Suprapubic skin (tissue), 4 donors: ENCODE measurements around the gene SMIM5. TPM values are rescaled to one million over a fixed set of nuclear protein-coding genes. Genes with fewer than 3 reads are reported as not detected.

Experiments
- DNase-seq, 2 donors: peaks; one replicate each; pipeline ENCODE4 v3.0.0-alpha.2; 2019; ENCODE audit warnings: low spot score in 2 of 2
- H3K27ac ChIP-seq: fragments of 200-600 bp; sonication (generic); one replicate; pipeline ENCODE4 v1.5.1; 2019
- H3K27me3 ChIP-seq: fragments of 200-600 bp; sonication (generic); one replicate; pipeline ENCODE4 v1.5.1; 2019
- H3K36me3 ChIP-seq: fragments of 200-600 bp; sonication (generic); one replicate; pipeline ENCODE4 v1.5.1; 2019
- H3K4me1 ChIP-seq: fragments of 200-600 bp; sonication (generic); one replicate; pipeline ENCODE4 v1.5.1; 2019
- H3K4me3 ChIP-seq: fragments of 200-600 bp; sonication (generic); one replicate; pipeline ENCODE4 v1.5.1; 2019; ENCODE audit warnings: mild to moderate bottlenecking
- H3K9me3 ChIP-seq: fragments of 200-600 bp; sonication (generic); one replicate; pipeline ENCODE4 v1.5.1; 2019
- EP300 ChIP-seq: sonication (generic); formaldehyde crosslinking; IDR thresholded peaks from one replicate; pipeline ENCODE4 v1.6.1; 2017; ENCODE audit warnings: antibody characterized with exemption
- POLR2A ChIP-seq, 2 donors: fragments of 450-650 bp; IDR thresholded peaks; one replicate each; pipeline ENCODE4 v1.6.1; 2017; ENCODE audit warnings: antibody characterized with exemption in 2 of 2, mild to moderate bottlenecking in 2 of 2, moderate library complexity in 2 of 2
- POLR2AphosphoS5 ChIP-seq, 3 donors: sonication (generic); formaldehyde crosslinking; IDR thresholded peaks; one replicate each; pipeline ENCODE4 v1.6.1; 2017; ENCODE audit warnings: antibody characterized with exemption in 3 of 3
- WGBS: methylation state at CpG from one replicate; pipeline ENCODE4 v1.1.5; 2018; 5-methylcytosine and 5-hydroxymethylcytosine counted together
- total RNA-seq, 4 donors: library from RNA; depleted of rRNA; stranded (reverse); fragments of >200 nt; gene quantifications; one replicate each; pipeline ENCODE4 v1.1.0, GENCODE V29; 2016
- TF ChIP-seq, protein P1 (sequence below), 2 donors: fragments of 200-600 bp in 1 of 2; fragments of 450-650 bp in 1 of 2; sonication (generic) in 1 of 2; IDR thresholded peaks; one replicate each; pipeline ENCODE4 v1.5.1; 2016 to 2019; ENCODE audit warnings: antibody characterized with exemption in 2 of 2, mild to moderate bottlenecking in 1 of 2, moderate library complexity in 1 of 2

Gene SMIM5
- total RNA-seq, 4 donors from 2014 or later = 1.7 to 11.8 (median 8.6) TPM

DNA sequence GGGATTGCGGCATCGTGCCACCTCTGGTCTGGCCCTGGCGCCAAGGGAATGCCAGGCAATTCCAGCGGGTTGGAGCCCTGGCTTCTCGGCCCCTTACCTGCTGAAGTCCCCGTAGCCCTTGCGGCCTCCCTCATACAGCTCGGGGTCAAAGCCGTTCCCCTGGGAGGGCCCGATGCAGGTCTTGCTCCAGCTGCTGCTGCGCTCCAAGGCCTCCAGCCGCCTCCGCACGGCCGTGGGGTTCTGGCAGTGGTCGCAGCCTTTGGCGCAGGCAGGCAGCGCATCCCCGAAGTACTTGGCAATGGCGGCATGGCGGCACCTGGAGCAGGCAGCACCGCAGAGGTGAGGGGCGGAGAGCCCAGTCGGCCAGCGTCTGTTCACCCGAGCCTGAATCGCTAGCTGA lies 1.9 kb upstream of the SMIM5 start:
- TF ChIP-seq, protein P1, sequence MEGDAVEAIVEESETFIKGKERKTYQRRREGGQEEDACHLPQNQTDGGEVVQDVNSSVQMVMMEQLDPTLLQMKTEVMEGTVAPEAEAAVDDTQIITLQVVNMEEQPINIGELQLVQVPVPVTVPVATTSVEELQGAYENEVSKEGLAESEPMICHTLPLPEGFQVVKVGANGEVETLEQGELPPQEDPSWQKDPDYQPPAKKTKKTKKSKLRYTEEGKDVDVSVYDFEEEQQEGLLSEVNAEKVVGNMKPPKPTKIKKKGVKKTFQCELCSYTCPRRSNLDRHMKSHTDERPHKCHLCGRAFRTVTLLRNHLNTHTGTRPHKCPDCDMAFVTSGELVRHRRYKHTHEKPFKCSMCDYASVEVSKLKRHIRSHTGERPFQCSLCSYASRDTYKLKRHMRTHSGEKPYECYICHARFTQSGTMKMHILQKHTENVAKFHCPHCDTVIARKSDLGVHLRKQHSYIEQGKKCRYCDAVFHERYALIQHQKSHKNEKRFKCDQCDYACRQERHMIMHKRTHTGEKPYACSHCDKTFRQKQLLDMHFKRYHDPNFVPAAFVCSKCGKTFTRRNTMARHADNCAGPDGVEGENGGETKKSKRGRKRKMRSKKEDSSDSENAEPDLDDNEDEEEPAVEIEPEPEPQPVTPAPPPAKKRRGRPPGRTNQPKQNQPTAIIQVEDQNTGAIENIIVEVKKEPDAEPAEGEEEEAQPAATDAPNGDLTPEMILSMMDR (IDR thresholded peaks at IDR 0.05) = no peak
- TF ChIP-seq POLR2AphosphoS5 (IDR thresholded peaks at IDR 0.05) (no peak), POLR2A (IDR thresholded peaks at IDR 0.05) (no peak), EP300 (no peak)
- no peaks in the 10 kb centered on the region for H3K27me3 ChIP-seq
- H3K4me1 ChIP-seq = peaks cover 23% of the 10 kb centered on the region
- peaks cover 34% of the 10 kb centered on the region for H3K36me3 ChIP-seq
- no peak overlapping the region for H3K4me3 ChIP-seq
- H3K9me3 ChIP-seq = no peaks in the 10 kb centered on the region
- no peak overlapping the region for H3K27ac ChIP-seq
- no peak for DNase-seq
- 60% methylated on average over 1 of the region's 27 CpGs for whole genome bisulfite sequencing

DNA sequence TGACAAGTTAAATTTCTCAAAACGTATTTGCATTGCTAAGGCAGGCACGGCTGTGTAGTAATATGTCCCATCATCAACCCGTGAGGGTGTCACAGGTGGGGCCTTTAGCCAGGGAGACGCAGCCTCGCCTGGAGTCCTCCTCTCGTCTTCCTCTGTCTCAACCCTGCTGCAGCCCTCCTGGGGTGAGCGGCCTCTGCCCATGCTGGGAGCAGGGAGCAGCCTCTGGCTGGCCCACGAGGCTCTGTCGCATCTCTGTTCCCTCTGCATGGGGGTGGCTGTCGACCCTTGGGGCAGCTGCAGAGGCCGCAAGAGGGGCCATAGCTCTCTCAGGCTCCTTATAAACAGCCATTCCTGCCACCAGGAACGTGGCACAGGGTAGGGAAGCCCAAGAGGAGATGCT lies 806 bp upstream of the SMIM5 start:
- DNase-seq = no peak

DNA sequence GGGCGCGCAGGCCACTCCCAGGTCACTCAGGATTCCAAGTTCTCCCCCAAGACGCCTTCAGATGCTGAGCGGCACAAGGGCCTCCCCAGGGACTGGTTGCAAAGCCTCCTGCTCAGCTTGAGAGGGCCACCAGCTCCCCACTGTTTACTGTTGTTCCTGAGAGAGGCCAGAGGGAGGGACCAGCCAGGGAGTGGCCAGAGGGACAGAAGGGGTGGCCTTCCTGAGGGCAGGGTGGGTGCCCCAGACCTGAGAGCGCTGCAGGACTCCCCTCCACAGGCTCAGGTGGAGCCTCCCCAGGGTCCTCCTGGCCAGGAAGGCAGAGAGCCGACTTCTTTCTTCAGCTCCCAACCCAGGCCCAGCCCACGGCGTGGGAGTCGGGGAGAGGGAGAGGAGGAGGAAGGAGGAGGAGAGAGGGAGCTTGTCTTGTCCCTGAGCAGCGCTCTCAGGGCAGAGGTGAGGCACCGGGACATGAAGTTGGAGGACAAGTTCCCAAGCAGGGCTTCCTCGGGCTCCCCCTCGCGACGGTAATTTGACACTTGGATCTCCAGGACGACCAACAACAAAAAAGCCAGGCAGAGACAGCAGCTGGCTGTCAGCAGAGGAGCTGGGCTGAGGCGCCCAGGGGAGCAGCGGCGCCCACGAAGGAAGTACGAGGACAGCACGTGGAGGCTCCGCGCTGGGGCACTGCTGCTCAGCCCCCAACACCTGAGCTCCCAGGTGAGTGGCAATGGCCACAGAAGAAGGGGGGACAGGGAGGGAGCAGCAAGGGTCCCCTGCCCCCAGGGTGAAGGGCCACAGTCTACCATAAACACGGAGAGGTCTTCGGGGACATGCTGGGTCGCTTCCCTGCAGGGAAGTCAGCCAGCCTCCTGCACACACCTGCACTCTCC lies 497 bp downstream of the SMIM5 start:
- Histone ChIP-seq H3K4me1 (peaks cover 23% of the 10 kb centered on the region), H3K27me3 (no peaks in the 10 kb centered on the region), H3K36me3 (peaks cover 16% of the 10 kb centered on the region), H3K4me3 (peak overlapping the region; percentile 25), H3K27ac (peak overlapping the region; percentile 85), H3K9me3 (no peaks in the 10 kb centered on the region)
- TF ChIP-seq POLR2AphosphoS5 (IDR thresholded peaks at IDR 0.05) (peak in 1 of 3 donors; percentile 22), EP300 (no peak), POLR2A (IDR thresholded peaks at IDR 0.05) (no peak)
- TF ChIP-seq, protein P1 (IDR thresholded peaks at IDR 0.05) = peak; percentile 20 to 75
- DNase-seq = peak; percentile 94 to 95
- 5% methylated on average over 15 of the region's 27 CpGs for WGBS

More for the DNA sequence above, 806 bp upstream of the SMIM5 start:
- WGBS = 88% methylated on average over 5 of the region's 12 CpGs
- Histone ChIP-seq H3K4me3 (no peak overlapping the region), H3K9me3 (no peaks in the 10 kb centered on the region), H3K27me3 (no peaks in the 10 kb centered on the region), H3K36me3 (peaks cover 23% of the 10 kb centered on the region), H3K27ac (no peak overlapping the region), H3K4me1 (peaks cover 23% of the 10 kb centered on the region)
- TF ChIP-seq, protein P1 (IDR thresholded peaks at IDR 0.05) = no peak
- no peak for TF ChIP-seq POLR2A (IDR thresholded peaks at IDR 0.05)
- TF ChIP-seq EP300 = no peak
- no peak for TF ChIP-seq POLR2AphosphoS5 (IDR thresholded peaks at IDR 0.05)

DNA sequence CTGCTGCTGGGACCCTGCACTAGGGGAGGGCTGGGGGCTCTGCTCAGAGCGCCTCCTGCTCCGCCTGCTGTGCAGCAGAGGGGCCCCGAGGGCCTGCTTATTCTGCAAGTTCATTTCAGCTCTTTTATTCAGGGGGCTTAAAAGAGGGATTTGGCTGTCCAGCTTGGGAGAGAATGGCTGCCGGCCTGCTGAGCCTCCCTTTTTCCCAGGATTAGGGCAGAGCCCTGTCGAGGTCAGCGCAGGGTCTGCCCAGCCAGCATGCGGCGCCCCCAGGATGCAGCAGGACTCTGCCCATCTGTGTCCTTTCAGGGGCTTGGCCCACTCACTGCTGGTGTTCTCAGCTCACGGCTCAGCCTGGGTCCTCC lies 1.1 kb downstream of the SMIM5 start:
- no peak for TF ChIP-seq POLR2AphosphoS5 (IDR thresholded peaks at IDR 0.05)
- TF ChIP-seq EP300 = no peak
- TF ChIP-seq, protein P1 (IDR thresholded peaks at IDR 0.05) = no peak
- TF ChIP-seq POLR2A (IDR thresholded peaks at IDR 0.05) = no peak
- no peaks in the 10 kb centered on the region for H3K9me3 ChIP-seq
- peaks cover 11% of the 10 kb centered on the region for H3K36me3 ChIP-seq
- no peak for DNase-seq
- 71% methylated on average over 3 of the region's 9 CpGs for WGBS
- peak overlapping the region; percentile 25 for H3K4me3 ChIP-seq
- peaks cover 23% of the 10 kb centered on the region for H3K4me1 ChIP-seq
- no peaks in the 10 kb centered on the region for H3K27me3 ChIP-seq
- H3K27ac ChIP-seq = peak overlapping the region; percentile 85
